GM11168 (cell line): ENCODE data around the gene SHISA7.
"Not testable (repeated sequence)": the region's sequence is repeated elsewhere in the genome, so short reads cannot be mapped to it uniquely, and the experiment has no call there.

Experiments used
- in situ Hi-C: fragments of 300-500 bp; cut with MboI; formaldehyde crosslinking; loops from one replicate; pipeline ENCODE4 v1.12.0; 2022; ENCODE audit warnings: low sequenced_read_pairs; ENCODE audit not compliant: unreplicated experiment

Gene SHISA7

DNA sequence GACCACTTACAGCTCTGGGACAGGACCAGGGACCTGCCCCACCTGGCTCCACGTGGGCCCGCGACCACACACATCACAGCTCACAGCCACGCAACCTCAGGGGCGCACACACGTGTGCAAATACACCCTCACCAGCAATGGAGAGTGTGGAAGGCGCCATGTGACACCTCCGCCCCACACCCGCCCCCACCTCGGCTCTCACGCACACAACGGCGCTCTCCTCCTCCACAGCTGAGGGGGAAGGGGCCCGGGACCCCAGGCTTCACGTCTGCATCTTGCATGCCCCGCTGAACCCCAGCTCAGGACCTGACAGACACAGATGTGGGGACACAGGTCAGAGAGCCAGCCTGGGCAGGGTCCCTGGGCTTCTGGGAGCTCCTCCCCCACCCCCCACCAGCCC lies 6.4 kb upstream of the SHISA7 start:
- in situ Hi-C loops: no loop called here

GRCh38 chr19:55448175-55448490 lies 5.0 kb upstream of the SHISA7 start:
- in situ Hi-C loops: not testable (repeated sequence)

GRCh38 chr19:55447421-55448174 lies 4.5 kb upstream of the SHISA7 start:
- in situ Hi-C loops: no loop called here

GRCh38 chr19:55446060-55446459 lies 3.0 kb upstream of the SHISA7 start:
- in situ Hi-C loops: no loop called here

- in situ Hi-C loops: no loop called here
These were observed 1.5 kb upstream of the SHISA7 start for GRCh38 chr19:55444646-55445045.

DNA sequence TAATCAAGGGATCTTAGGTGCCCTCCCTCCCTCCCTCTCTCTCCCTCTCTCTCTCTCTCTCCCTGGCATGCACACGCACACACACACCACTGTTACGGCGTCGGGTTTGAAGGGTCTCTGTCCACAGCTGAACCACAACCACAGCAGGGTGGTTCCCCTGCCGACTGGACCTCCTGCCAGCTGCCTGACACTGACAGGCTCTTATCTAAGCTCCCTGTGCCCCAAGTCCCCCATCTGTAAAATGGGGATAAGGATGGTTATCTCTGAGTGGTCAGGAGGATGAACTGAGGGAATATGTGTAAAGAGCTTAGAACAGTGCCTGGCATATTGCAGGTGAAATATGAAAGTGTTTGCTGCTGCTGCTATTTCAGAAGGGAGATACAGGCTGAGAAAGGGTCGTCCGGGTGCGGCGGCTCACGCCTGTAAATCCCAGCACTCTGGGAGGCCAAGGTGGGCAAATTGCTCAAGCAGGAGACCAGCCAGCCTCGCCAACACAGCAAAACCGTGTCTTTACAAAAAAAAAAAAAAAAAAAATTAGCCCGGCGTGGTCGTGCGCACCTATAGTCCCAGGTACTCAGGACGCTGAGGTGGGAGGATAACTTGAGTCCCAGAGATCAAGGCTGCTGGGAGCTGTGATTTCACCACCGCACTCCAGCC lies 852 bp upstream of the SHISA7 start:
- in situ Hi-C loops: no loop called here

DNA sequence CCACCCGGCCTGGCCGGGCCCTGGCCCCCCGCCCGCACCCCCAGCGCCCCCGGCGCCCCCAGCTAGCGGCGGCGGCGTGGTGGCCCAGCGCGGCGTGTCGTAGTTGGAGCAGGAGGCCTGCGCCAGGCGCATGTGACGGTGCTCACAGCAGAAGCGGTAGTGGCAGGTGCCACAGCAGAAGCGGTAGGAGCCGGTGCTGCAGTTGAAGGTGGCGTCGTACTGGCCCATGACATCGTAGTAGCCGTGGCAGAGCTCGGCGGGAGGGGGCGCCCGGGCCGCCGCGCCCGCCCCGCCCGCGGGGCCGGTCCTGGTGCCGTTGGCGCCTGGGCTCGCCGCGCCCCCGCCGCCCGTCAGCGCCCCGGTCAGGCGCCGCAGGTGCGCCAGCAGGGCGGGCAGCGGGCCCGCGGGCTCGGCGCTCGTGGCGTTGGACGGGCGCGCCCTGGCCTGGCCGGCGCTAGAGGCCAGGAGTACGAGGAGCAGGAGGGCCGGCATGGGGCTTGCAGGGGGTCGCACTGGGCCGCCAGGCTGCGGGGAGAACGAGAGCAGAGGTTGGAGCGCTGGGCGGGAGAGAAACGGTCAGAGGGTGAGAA lies 633 bp downstream of the SHISA7 start:
- in situ Hi-C loops: no loop called here

- in situ Hi-C loops: no loop called here
These were observed 1.3 kb downstream of the SHISA7 start for GRCh38 chr19:55441692-55442321.

DNA sequence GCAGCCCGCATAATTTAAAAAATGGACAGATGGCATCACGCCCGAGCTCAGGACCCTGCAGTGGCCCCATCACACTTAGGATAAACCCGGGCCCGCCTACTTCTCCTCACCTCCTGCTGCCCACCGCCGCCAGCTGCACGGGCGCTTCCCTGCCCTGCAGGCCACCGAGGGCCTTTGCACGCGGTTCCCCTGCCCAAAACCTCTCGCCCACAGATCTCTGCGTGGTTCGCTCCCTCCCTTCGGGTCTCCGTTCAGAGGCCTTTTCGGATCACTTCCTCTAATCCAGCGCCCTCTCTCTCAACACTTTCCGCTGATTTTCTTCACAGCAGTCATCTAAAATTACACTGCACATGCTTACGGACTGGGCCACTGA lies 1.8 kb downstream of the SHISA7 start:
- in situ Hi-C loops: no loop called here

DNA sequence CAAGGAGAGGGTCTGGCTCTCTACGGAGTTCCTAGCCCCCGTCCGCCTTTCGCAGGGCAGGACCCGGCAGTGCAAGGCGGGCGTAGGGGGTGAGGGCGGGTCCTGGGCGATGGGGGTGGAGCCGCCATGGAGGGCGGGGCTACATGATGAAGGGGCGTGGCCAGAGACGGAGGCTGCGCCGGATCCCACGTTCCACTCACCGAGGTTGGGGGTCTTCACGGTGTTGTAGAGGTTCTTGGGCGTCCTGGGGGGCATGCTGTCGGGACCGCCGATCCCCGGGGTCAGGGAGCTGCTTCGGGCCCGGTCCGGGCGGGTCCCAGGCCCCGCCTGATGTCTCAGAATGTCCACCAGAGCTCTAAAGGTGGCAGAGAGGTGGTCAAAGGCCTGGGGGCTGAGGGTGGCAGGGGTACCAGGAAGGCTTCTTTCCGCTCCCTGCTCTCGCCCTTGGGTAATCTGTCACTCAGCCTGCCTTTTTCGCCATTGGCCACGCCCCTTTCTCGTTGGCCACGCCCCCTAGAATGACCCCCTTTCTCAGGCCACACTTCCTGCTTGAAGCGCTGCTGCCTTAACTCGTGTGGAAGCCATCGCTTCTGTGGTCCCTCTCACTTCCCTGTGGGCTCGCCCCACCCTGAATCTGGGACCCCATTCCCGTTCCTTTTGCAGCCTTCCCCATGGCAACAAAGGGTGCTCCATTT lies 2.5 kb downstream of the SHISA7 start:
- in situ Hi-C loops: no loop called here

GRCh38 chr19:55439052-55439451 lies 4.0 kb downstream of the SHISA7 start:
- in situ Hi-C loops: no loop called here

DNA sequence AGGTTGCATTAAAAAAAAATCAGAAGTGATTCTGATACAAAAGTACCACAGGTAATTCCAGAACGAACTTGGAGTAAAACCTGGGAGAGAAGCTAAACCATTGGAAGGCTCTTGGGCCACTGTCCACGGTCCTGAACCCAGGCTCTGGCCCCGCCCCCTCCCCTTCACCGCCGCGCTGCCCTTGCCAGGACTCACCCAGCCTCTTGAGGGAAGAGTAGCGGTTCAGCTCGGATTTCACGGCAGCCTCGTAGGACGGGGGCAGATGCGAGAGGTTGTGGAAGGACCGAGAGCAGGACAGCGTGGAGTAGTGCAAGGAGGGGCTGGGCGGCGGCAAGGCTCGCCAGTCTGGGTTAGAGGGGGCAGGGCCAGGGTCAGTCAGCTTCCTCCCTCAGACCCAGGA lies 5.7 kb downstream of the SHISA7 start:
- in situ Hi-C loops: no loop called here

DNA sequence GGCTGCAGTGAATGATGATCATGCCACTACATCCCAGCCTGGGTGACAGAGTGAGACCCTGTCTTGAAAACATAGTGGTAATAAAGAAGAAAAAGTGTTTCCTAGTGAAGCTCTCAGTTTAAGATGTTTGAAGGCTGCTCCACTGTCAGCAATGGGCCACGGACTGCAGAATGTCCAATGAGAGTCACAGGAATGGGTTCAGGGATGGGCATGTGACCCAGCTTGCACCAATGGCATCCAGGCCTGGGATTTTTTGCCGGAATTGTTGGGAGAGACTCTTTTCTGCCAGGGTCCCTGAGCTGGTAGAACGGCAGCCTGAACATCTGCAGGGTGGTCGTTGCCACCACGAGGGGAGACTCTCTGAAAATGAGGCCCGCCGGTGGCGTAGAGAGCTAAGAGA lies 6.3 kb downstream of the SHISA7 start:
- in situ Hi-C loops: no loop called here

- in situ Hi-C loops: no loop called here
These were observed 8.1 kb downstream of the SHISA7 start for GRCh38 chr19:55435020-55435419.

DNA sequence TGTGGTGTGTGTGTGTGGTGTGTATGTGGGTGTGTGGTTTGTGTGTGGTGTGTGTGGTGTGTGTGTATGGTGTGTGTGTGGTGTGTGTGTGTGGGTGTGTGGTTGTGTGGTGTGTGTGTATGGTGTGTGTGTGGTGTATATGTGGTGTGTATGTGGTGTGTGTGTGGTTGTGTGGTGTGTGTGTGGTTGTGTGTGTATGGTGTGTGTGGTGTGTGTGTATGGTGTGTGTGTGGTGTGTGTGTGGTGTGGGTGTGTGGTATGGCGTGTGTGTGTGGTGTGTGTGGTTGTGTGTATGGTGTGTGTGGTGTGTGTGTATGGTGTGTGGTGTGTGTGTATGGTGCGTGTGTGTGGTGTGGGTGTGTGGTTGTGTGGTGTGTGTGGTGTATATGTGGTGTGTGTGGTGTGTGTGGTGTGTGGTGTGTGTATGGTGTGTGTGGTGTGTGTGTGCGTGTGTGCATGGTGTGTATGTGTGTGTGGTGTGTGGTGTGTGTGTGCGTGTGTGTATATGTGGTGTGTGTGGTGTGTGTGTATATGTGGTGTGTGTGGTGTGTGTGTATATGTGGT lies 8.7 kb downstream of the SHISA7 start:
- in situ Hi-C loops: no loop called here

- in situ Hi-C loops: no loop called here
These were observed 9.8 kb downstream of the SHISA7 start for GRCh38 chr19:55433292-55433691.

- in situ Hi-C loops: no loop called here
These were observed 10.7 kb downstream of the SHISA7 start for GRCh38 chr19:55432241-55432959.

DNA sequence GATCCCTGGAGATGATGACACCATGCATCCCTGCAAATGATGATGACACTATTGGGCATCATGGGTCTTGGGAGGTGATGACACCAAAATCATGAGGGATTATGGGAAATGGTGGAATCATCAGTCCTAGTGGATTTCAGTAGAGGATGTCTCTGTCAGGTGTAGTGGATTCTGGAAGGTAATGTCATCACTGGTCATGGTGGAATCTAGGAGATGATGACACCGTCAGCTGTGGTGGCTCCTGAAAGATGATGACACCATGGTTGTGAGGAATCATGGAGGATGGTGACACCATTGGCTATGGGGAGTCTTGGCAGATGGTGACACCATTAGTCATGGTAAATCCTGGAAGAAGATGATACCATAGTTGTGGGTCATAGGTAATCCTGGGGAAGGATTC lies 11.9 kb downstream of the SHISA7 start:
- in situ Hi-C loops: no loop called here

GRCh38 chr19:55426042-55426441 lies 17.1 kb downstream of the SHISA7 start:
- in situ Hi-C loops: no loop called here

GRCh38 chr19:55424518-55424917 lies 18.6 kb downstream of the SHISA7 start:
- in situ Hi-C loops: loop anchor here (25.0 kb wide), 1 partner anchor 287 kb away; the partner anchor contains the start of gene TNNT1
